Measurements from ENCODE around the gene MAP4K4.

DNA sequence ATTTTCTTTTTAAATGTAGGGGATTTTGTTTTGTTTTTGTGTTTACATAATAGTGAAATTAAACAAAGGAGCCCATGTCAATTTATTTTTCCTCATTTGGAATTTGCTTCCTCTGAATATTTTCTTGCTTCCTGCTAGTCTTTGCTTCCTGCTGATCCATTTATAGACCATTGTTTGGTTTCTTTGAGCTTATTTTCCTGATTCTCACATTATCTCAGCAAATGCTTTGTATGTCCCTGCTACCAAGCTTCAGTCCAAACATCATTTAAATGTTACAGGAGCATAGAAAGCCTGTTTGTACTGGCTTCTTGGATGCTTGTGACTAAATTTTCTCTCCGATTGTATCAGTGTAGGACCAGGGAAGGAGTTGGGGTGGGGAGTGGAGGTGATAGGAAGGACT, 166.9 kb downstream of the MAP4K4 start:
- TF ChIP-seq, protein P1, sequence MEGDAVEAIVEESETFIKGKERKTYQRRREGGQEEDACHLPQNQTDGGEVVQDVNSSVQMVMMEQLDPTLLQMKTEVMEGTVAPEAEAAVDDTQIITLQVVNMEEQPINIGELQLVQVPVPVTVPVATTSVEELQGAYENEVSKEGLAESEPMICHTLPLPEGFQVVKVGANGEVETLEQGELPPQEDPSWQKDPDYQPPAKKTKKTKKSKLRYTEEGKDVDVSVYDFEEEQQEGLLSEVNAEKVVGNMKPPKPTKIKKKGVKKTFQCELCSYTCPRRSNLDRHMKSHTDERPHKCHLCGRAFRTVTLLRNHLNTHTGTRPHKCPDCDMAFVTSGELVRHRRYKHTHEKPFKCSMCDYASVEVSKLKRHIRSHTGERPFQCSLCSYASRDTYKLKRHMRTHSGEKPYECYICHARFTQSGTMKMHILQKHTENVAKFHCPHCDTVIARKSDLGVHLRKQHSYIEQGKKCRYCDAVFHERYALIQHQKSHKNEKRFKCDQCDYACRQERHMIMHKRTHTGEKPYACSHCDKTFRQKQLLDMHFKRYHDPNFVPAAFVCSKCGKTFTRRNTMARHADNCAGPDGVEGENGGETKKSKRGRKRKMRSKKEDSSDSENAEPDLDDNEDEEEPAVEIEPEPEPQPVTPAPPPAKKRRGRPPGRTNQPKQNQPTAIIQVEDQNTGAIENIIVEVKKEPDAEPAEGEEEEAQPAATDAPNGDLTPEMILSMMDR (IDR thresholded peaks at IDR 0.05; ENCODE audit: insufficient read depth, low read length, poor library complexity, severe bottlenecking) = no peak
- TF ChIP-seq EZH2phosphoT487 (conservative IDR thresholded peaks at IDR 0.05; ENCODE audit: low read length) = no peak
